ENCODE results near the gene UPK3BL2. TPM values are rescaled to one million over a fixed set of nuclear protein-coding genes. Genes with fewer than 3 reads are reported as not detected.
"Not testable (repeated sequence)": the region's sequence is repeated elsewhere in the genome, so short reads cannot be mapped to it uniquely, and the experiment has no call there.

UPK3BL2 gene
- 2.6 TPM for polyA plus RNA-seq (2013, experiment 1 of 2)
- polyA plus RNA-seq (2013, experiment 2 of 2) = 2.0 TPM

DNA sequence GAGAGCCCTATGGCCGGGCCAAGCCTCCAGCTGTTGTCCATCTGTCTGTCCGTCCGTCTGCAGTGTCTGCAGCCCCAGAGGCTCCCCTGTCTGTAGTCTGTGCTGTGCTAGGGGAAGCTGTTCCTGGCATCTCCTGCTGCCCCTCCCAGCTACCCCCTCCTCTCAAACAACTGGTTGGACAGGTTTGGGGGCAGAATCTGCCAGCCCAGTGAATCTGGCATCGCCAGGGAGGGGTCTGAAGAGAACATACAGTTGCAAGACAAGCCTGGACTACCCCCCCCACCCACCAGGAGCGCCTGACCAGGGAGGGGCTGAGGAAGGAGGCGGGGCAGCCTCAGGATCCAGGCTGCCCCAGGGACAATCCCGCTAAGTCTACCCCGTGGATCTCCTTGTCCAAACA lies at the start of gene UPK3BL2:
TSS of gene UPK3BL2 (minus strand) at position 101 of the 400 bp plus-strand sequence. CDS start at position 41, 60 bp downstream.
- not testable (repeated sequence) for H3K9ac ChIP-seq (ENCODE audit: low read depth, low read length); H3K36me3 ChIP-seq (ENCODE audit: insufficient read depth, low read length); H3K27me3 ChIP-seq (ENCODE audit: insufficient read depth, low read length); H3K27ac ChIP-seq (ENCODE audit: low read depth, low read length); H3K9me3 ChIP-seq (ENCODE audit: insufficient read depth, low read depth, low read length); H3K4me1 ChIP-seq (ENCODE audit: insufficient read depth, low read length); H3K4me3 ChIP-seq (ENCODE audit: low read length)
- no CpG with 5 or more reads among the region's 8 CpGs for WGBS

DNA sequence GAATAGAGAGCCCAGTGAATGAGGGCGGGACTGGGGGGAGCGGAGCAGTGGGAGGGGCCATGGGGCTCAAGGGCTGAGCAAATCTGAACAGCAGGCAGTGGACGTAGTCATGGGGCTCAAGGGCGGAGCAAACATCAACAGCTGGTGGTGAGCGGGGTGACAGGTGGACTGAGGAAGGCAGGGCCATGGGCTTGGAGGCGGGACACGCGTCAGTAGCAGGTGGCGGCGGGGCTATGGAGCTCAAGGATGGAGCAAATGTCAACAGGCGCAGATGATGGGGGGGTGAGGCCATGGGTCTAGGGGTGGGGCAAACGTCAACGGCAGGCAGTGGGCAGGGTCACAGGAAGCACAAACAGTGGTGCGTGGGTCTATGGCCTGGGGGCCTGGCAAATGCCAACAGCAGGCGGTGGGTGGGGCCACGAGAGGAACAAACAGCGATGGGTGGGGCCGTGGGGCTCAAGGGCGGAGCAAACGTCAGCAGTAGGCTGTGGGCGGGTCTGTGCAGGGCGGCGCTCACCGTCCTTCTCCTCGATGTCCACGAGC lies 49.1 kb upstream of the UPK3BL2 start:
- H3K9me3 ChIP-seq (ENCODE audit: insufficient read depth, low read depth, low read length); H3K4me3 ChIP-seq (ENCODE audit: low read length); H3K9ac ChIP-seq (ENCODE audit: low read depth, low read length); H3K4me1 ChIP-seq (ENCODE audit: insufficient read depth, low read length); H3K27ac ChIP-seq (ENCODE audit: low read depth, low read length); H3K36me3 ChIP-seq (ENCODE audit: insufficient read depth, low read length); H3K27me3 ChIP-seq (ENCODE audit: insufficient read depth, low read length): not testable (repeated sequence)
- WGBS = 20% methylated on average over 8 of the region's 26 CpGs

DNA sequence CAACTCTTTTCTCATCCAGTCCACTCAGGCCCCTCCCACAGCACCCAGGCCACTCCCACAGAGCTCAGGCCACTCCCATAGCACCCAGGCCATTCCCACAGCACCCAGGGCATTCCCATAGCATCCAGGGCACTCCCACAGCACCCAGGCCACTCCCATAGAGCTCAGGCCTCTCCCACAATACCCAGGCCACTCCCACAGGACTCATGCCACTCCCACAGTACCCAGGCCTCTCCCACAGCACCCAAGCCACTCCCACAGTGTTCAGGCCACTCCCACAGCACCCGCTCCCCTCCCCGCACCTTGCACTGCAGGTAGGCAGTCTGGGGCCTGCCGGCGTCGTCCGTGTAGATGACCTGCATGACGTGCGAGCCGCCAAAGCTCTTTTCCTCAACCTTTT lies 46.4 kb upstream of the UPK3BL2 start:
- H3K4me1 ChIP-seq (ENCODE audit: insufficient read depth, low read length); H3K27ac ChIP-seq (ENCODE audit: low read depth, low read length); H3K36me3 ChIP-seq (ENCODE audit: insufficient read depth, low read length); H3K4me3 ChIP-seq (ENCODE audit: low read length); H3K9me3 ChIP-seq (ENCODE audit: insufficient read depth, low read depth, low read length); H3K27me3 ChIP-seq (ENCODE audit: insufficient read depth, low read length); H3K9ac ChIP-seq (ENCODE audit: low read depth, low read length): not testable (repeated sequence)
- WGBS = no CpG with 5 or more reads among the region's 9 CpGs

DNA sequence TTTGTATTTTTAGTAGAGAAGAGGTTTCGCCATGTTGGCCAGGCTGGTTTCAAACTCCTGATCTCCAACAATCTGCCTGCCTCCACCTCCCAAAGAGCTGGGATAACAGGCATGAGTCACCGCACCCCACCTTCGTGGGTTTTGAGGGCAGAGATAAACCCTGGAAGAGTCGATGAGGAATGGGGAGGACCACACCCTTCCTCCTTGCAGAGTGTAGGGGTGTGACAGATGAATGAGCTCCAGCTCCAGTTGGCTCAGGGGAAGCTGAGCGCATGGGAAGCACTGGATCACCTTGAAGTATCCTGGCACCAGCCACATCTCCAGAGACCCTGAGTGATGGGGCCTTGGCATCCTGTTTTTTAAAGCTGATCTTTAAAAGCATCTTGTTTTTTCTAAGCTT lies 40.0 kb upstream of the UPK3BL2 start:
- not testable (repeated sequence) for H3K36me3 ChIP-seq (ENCODE audit: insufficient read depth, low read length); H3K4me3 ChIP-seq (ENCODE audit: low read length); H3K9me3 ChIP-seq (ENCODE audit: insufficient read depth, low read depth, low read length); H3K4me1 ChIP-seq (ENCODE audit: insufficient read depth, low read length); H3K27me3 ChIP-seq (ENCODE audit: insufficient read depth, low read length); H3K27ac ChIP-seq (ENCODE audit: low read depth, low read length); H3K9ac ChIP-seq (ENCODE audit: low read depth, low read length)
- no CpG with 5 or more reads among the region's 5 CpGs for WGBS

- no CpG with 5 or more reads among the region's 5 CpGs for WGBS
- not testable (repeated sequence) for H3K36me3 ChIP-seq (ENCODE audit: insufficient read depth, low read length); H3K4me3 ChIP-seq (ENCODE audit: low read length); H3K9me3 ChIP-seq (ENCODE audit: insufficient read depth, low read depth, low read length); H3K4me1 ChIP-seq (ENCODE audit: insufficient read depth, low read length); H3K9ac ChIP-seq (ENCODE audit: low read depth, low read length); H3K27ac ChIP-seq (ENCODE audit: low read depth, low read length); H3K27me3 ChIP-seq (ENCODE audit: insufficient read depth, low read length)
Measured at GRCh38 chr7:102581722-102582121, 38.2 kb upstream of the UPK3BL2 start.

- not testable (repeated sequence) for H3K9me3 ChIP-seq (ENCODE audit: insufficient read depth, low read depth, low read length); H3K4me3 ChIP-seq (ENCODE audit: low read length)
Measured at GRCh38 chr7:102578486-102578885, 35.0 kb upstream of the UPK3BL2 start.

DNA sequence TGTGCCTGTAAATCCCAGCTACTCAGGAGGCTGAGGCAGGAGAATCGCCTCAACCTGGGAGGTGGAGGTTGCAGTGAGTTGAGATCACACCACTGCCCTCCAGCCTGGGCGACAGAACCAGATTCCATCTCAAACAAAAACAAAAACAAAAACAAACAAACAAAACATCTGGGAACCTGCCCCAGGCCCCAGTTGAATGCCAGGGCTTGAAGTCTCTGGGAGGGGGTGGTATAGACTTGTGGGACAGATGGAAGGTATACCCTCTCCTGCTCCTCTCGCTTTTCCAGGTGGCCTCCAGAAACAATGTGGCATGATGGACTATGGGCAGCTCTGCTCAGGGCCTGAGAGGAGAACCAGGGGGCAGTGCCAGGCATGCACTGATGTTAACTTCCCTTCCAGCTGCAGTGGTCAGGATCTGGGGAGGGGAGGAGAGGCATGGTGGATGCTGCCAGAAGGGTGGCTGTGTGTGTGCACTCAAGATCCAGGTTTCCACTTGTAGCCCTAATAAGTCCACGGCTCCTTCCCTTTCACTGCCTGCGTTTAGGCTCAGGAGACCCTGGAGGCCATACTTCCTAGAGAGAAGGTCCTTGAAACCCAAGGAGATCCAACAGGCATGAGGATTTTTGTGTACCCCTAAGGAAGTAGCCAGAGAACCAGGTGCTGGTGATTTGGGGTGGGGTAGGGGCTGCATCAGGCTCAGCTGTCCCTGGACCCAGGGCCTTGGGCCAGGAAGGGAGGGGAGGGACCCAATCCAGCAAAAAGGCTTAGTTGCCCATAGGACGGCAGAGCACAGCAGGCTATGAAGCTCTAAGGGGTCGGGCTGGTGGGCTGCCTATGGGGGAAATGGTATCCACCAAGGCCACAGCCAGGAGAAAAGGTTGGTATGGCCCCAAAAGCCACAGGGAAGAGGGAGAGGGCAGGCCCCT lies 34.1 kb upstream of the UPK3BL2 start:
- H3K27me3 ChIP-seq (ENCODE audit: insufficient read depth, low read length); H3K4me3 ChIP-seq (ENCODE audit: low read length); H3K9me3 ChIP-seq (ENCODE audit: insufficient read depth, low read depth, low read length); H3K27ac ChIP-seq (ENCODE audit: low read depth, low read length); H3K9ac ChIP-seq (ENCODE audit: low read depth, low read length); H3K4me1 ChIP-seq (ENCODE audit: insufficient read depth, low read length); H3K36me3 ChIP-seq (ENCODE audit: insufficient read depth, low read length): not testable (repeated sequence)
- WGBS = 88% methylated on average over 4 of the region's 7 CpGs

More at GRCh38 chr7:102578486-102578885, 35.0 kb upstream of the UPK3BL2 start:
- not testable (repeated sequence) for H3K27me3 ChIP-seq (ENCODE audit: insufficient read depth, low read length); H3K4me1 ChIP-seq (ENCODE audit: insufficient read depth, low read length); H3K27ac ChIP-seq (ENCODE audit: low read depth, low read length); H3K9ac ChIP-seq (ENCODE audit: low read depth, low read length); H3K36me3 ChIP-seq (ENCODE audit: insufficient read depth, low read length)
- 93% methylated on average over 2 of the region's 5 CpGs for WGBS

GRCh38 chr7:102576363-102576762 lies 32.9 kb upstream of the UPK3BL2 start:
- not testable (repeated sequence) for H3K9me3 ChIP-seq (ENCODE audit: insufficient read depth, low read depth, low read length); H3K9ac ChIP-seq (ENCODE audit: low read depth, low read length); H3K4me1 ChIP-seq (ENCODE audit: insufficient read depth, low read length); H3K27ac ChIP-seq (ENCODE audit: low read depth, low read length); H3K4me3 ChIP-seq (ENCODE audit: low read length); H3K36me3 ChIP-seq (ENCODE audit: insufficient read depth, low read length); H3K27me3 ChIP-seq (ENCODE audit: insufficient read depth, low read length)
- WGBS = no CpG with 5 or more reads among the region's 3 CpGs

DNA sequence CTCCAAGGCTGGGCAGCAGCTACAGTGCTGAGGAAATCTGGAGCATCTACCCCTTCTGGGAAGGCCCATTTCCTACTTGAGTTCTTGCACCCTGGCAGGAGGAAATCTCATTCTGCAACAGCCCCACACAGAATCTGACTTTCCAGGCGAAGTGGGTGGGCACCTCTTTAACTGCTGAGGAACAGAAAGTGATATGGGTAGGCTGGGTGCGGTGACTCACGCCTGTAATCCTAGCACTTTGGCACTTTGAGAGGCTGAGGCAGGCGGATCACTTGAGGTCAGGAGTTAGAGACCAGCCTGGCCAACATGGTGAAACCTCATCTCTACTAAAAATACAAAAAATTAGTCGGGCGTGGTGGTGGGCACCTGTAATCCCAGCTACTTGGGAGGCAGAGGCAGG lies 31.1 kb upstream of the UPK3BL2 start:
- not testable (repeated sequence) for H3K9ac ChIP-seq (ENCODE audit: low read depth, low read length); H3K4me1 ChIP-seq (ENCODE audit: insufficient read depth, low read length); H3K36me3 ChIP-seq (ENCODE audit: insufficient read depth, low read length); H3K27me3 ChIP-seq (ENCODE audit: insufficient read depth, low read length); H3K4me3 ChIP-seq (ENCODE audit: low read length); H3K27ac ChIP-seq (ENCODE audit: low read depth, low read length); H3K9me3 ChIP-seq (ENCODE audit: insufficient read depth, low read depth, low read length)
- WGBS = no CpG with 5 or more reads among the region's 6 CpGs

GRCh38 chr7:102572261-102573239 lies 29.1 kb upstream of the UPK3BL2 start, which contains the start of gene POLR2J3:
Gene POLR2J3, minus strand, starts transcription at chr7:102572583. Its CDS starts 62 bp downstream, at chr7:102572521.
- Histone ChIP-seq H3K4me3 (ENCODE audit: low read length) (peak within 1 kb of the TSS; percentile 75), H3K9ac (ENCODE audit: low read depth, low read length) (peak within 1 kb of the TSS; percentile 82)
- H3K36me3 ChIP-seq (ENCODE audit: insufficient read depth, low read length); H3K27ac ChIP-seq (ENCODE audit: low read depth, low read length); H3K9me3 ChIP-seq (ENCODE audit: insufficient read depth, low read depth, low read length); H3K4me1 ChIP-seq (ENCODE audit: insufficient read depth, low read length); H3K27me3 ChIP-seq (ENCODE audit: insufficient read depth, low read length): not testable (repeated sequence)
- under 1% methylated on average over 38 of the region's 64 CpGs for WGBS

DNA sequence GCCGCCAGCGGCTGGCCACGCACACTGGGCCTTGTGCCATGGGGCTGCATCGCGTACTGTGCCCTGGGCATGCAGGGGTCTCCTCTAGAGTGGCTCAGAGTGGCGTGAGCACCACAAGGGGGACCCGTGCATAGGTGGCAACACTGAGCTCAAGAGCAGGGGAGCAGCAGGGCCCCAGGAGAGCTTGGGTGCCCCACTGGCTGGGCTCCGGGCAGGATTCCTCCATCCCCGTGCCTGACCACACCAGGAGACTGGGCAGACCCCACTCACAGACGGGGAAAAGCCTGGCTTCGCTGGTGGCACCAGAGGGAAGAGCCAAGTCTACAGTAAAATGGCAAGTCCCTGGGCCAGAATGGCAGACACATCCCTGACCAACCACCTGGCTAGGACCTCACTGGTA lies 25.1 kb upstream of the UPK3BL2 start:
- H3K9ac ChIP-seq (ENCODE audit: low read depth, low read length); H3K9me3 ChIP-seq (ENCODE audit: insufficient read depth, low read depth, low read length): not testable (repeated sequence)

More for the DNA sequence above, 25.1 kb upstream of the UPK3BL2 start:
- H3K36me3 ChIP-seq (ENCODE audit: insufficient read depth, low read length); H3K4me3 ChIP-seq (ENCODE audit: low read length); H3K4me1 ChIP-seq (ENCODE audit: insufficient read depth, low read length); H3K27ac ChIP-seq (ENCODE audit: low read depth, low read length); H3K27me3 ChIP-seq (ENCODE audit: insufficient read depth, low read length): not testable (repeated sequence)
- 100% methylated on average over 2 of the region's 11 CpGs for WGBS

Measured in HUES64 (cell line).